Suprapubic skin (tissue), 4 donors: ENCODE data around the gene FAP. TPM values are rescaled to one million over a fixed set of nuclear protein-coding genes. Genes with fewer than 3 reads are reported as not detected.

Experiments
- DNase-seq, 2 donors: peaks; one replicate each; pipeline ENCODE4 v3.0.0-alpha.2; 2019; ENCODE audit warnings: low spot score in 2 of 2
- H3K27ac ChIP-seq: fragments of 200-600 bp; sonication (generic); one replicate; pipeline ENCODE4 v1.5.1; 2019
- H3K27me3 ChIP-seq: fragments of 200-600 bp; sonication (generic); one replicate; pipeline ENCODE4 v1.5.1; 2019
- H3K36me3 ChIP-seq: fragments of 200-600 bp; sonication (generic); one replicate; pipeline ENCODE4 v1.5.1; 2019
- H3K4me1 ChIP-seq: fragments of 200-600 bp; sonication (generic); one replicate; pipeline ENCODE4 v1.5.1; 2019
- H3K4me3 ChIP-seq: fragments of 200-600 bp; sonication (generic); one replicate; pipeline ENCODE4 v1.5.1; 2019; ENCODE audit warnings: mild to moderate bottlenecking
- H3K9me3 ChIP-seq: fragments of 200-600 bp; sonication (generic); one replicate; pipeline ENCODE4 v1.5.1; 2019
- CTCF ChIP-seq, 2 donors: fragments of 200-600 bp in 1 of 2; fragments of 450-650 bp in 1 of 2; sonication (generic) in 1 of 2; IDR thresholded peaks; one replicate each; pipeline ENCODE4 v1.5.1; 2016 to 2019; ENCODE audit warnings: antibody characterized with exemption in 2 of 2, mild to moderate bottlenecking in 1 of 2, moderate library complexity in 1 of 2
- EP300 ChIP-seq: sonication (generic); formaldehyde crosslinking; IDR thresholded peaks from one replicate; pipeline ENCODE4 v1.6.1; 2017; ENCODE audit warnings: antibody characterized with exemption
- POLR2A ChIP-seq, 2 donors: fragments of 450-650 bp; IDR thresholded peaks; one replicate each; pipeline ENCODE4 v1.6.1; 2017; ENCODE audit warnings: antibody characterized with exemption in 2 of 2, mild to moderate bottlenecking in 2 of 2, moderate library complexity in 2 of 2
- POLR2AphosphoS5 ChIP-seq, 3 donors: sonication (generic); formaldehyde crosslinking; IDR thresholded peaks; one replicate each; pipeline ENCODE4 v1.6.1; 2017; ENCODE audit warnings: antibody characterized with exemption in 3 of 3
- WGBS: methylation state at CpG from one replicate; pipeline ENCODE4 v1.1.5; 2018; 5-methylcytosine and 5-hydroxymethylcytosine counted together
- total RNA-seq, 4 donors: library from RNA; depleted of rRNA; stranded (reverse); fragments of >200 nt; gene quantifications; one replicate each; pipeline ENCODE4 v1.1.0, GENCODE V29; 2016

Gene FAP
- total RNA-seq, 4 donors from 2014 or later: 1.8 to 4.5 (median 2.8) TPM

- peak in 1 of 2 donors; percentile 45 for TF ChIP-seq POLR2A (IDR thresholded peaks at IDR 0.05)
- no peak for TF ChIP-seq EP300
- TF ChIP-seq CTCF (IDR thresholded peaks at IDR 0.05): no peak
- peaks cover 26% of the 10 kb centered on the region for H3K4me1 ChIP-seq
- peak overlapping the region; percentile 59 for H3K27ac ChIP-seq
- DNase-seq: no peak
- no peaks in the 10 kb centered on the region for H3K9me3 ChIP-seq
- H3K27me3 ChIP-seq: no peaks in the 10 kb centered on the region
- H3K36me3 ChIP-seq: no peaks in the 10 kb centered on the region
- 33% methylated on average over 5 of the region's 5 CpGs for WGBS
- peak overlapping the region; percentile 21 for H3K4me3 ChIP-seq
Observed at GRCh38 chr2:162242586-162243280, 512 bp downstream of the FAP start.

- H3K9me3 ChIP-seq: no peaks in the 10 kb centered on the region
- H3K27ac ChIP-seq: no peak overlapping the region
- H3K4me1 ChIP-seq: peaks cover 26% of the 10 kb centered on the region
- H3K27me3 ChIP-seq: no peaks in the 10 kb centered on the region
- no peak overlapping the region for H3K4me3 ChIP-seq
- WGBS: 85% methylated on average over 1 of the region's 1 CpG
- DNase-seq: no peak
- TF ChIP-seq POLR2AphosphoS5 (IDR thresholded peaks at IDR 0.05): no peak
- no peaks in the 10 kb centered on the region for H3K36me3 ChIP-seq
Observed at GRCh38 chr2:162241571-162241970, 1.7 kb downstream of the FAP start.

- no peak for DNase-seq
- H3K9me3 ChIP-seq: no peaks in the 10 kb centered on the region
- no peaks in the 10 kb centered on the region for H3K27me3 ChIP-seq
- no peak overlapping the region for H3K4me3 ChIP-seq
- H3K4me1 ChIP-seq: peaks cover 3% of the 10 kb centered on the region
- 96% methylated on average over 19 of the region's 38 CpGs for WGBS
- H3K36me3 ChIP-seq: no peaks in the 10 kb centered on the region
- no peak for TF ChIP-seq CTCF (IDR thresholded peaks at IDR 0.05)
- no peak overlapping the region for H3K27ac ChIP-seq
Observed at GRCh38 chr2:162234620-162235462, 8.4 kb downstream of the FAP start.

- Histone ChIP-seq H3K4me1 (peaks cover 3% of the 10 kb centered on the region), H3K27me3 (no peaks in the 10 kb centered on the region), H3K27ac (no peak overlapping the region), H3K9me3 (no peaks in the 10 kb centered on the region), H3K4me3 (no peak overlapping the region), H3K36me3 (no peaks in the 10 kb centered on the region)
- whole genome bisulfite sequencing: 26% methylated on average over 1 of the region's 1 CpG
- TF ChIP-seq POLR2AphosphoS5 (IDR thresholded peaks at IDR 0.05) (no peak), EP300 (no peak), CTCF (IDR thresholded peaks at IDR 0.05) (no peak), POLR2A (IDR thresholded peaks at IDR 0.05) (no peak)
- DNase-seq: peak in 1 of 2 donors; percentile 68
Observed at GRCh38 chr2:162233197-162233596, 10.0 kb downstream of the FAP start.

- no peaks in the 10 kb centered on the region for H3K27me3 ChIP-seq
- TF ChIP-seq POLR2A (IDR thresholded peaks at IDR 0.05): no peak
- TF ChIP-seq CTCF (IDR thresholded peaks at IDR 0.05): no peak
- H3K36me3 ChIP-seq: no peaks in the 10 kb centered on the region
- 59% methylated on average over 2 of the region's 2 CpGs for WGBS
- H3K4me3 ChIP-seq: no peak overlapping the region
- H3K27ac ChIP-seq: no peak overlapping the region
- H3K9me3 ChIP-seq: no peaks in the 10 kb centered on the region
- no peak for DNase-seq
- H3K4me1 ChIP-seq: peaks cover 3% of the 10 kb centered on the region
Observed at GRCh38 chr2:162232671-162233070, 10.6 kb downstream of the FAP start.
